ENCODE results near the gene TNFRSF11A.

TNFRSF11A gene

GRCh38 chr18:62368100-62368499 is 43.0 kb downstream of the TNFRSF11A start:
- Histone ChIP-seq H3K27me3 (no peaks in the 10 kb centered on the region), H3K36me3 (no peaks in the 10 kb centered on the region), H3K4me3 (ENCODE audit: low read depth, low read length) (no peak overlapping the region), H3K4me1 (no peaks in the 10 kb centered on the region), H3K9me3 (no peaks in the 10 kb centered on the region)
- TF ChIP-seq CTCF (IDR thresholded peaks at IDR 0.05; ENCODE audit: low read depth, low read length), result no peak
- DNase-seq, result no peak

- no peak for TF ChIP-seq CTCF (IDR thresholded peaks at IDR 0.05; ENCODE audit: low read depth, low read length)
- no peaks in the 10 kb centered on the region for H3K36me3 ChIP-seq
- no peaks in the 10 kb centered on the region for H3K27me3 ChIP-seq
- H3K9me3 ChIP-seq, result no peaks in the 10 kb centered on the region
- H3K4me1 ChIP-seq, result no peaks in the 10 kb centered on the region
- no peak overlapping the region for H3K4me3 ChIP-seq (ENCODE audit: low read depth, low read length)
- DNase-seq, result no peak
Measured at GRCh38 chr18:62369129-62369644, 44.1 kb downstream of the TNFRSF11A start.

GRCh38 chr18:62370366-62370765 is 45.3 kb downstream of the TNFRSF11A start:
- H3K36me3 ChIP-seq, result no peaks in the 10 kb centered on the region
- H3K9me3 ChIP-seq, result no peaks in the 10 kb centered on the region
- DNase-seq, result no peak
- H3K4me3 ChIP-seq (ENCODE audit: low read depth, low read length), result no peak overlapping the region
- no peaks in the 10 kb centered on the region for H3K27me3 ChIP-seq
- TF ChIP-seq CTCF (IDR thresholded peaks at IDR 0.05; ENCODE audit: low read depth, low read length), result no peak
- H3K4me1 ChIP-seq, result no peaks in the 10 kb centered on the region

- Histone ChIP-seq H3K4me3 (ENCODE audit: low read depth, low read length) (no peak overlapping the region), H3K4me1 (no peaks in the 10 kb centered on the region)
- no peak for TF ChIP-seq CTCF (IDR thresholded peaks at IDR 0.05; ENCODE audit: low read depth, low read length)
Measured at GRCh38 chr18:62371436-62371835, 46.3 kb downstream of the TNFRSF11A start.

GRCh38 chr18:62372156-62372555 is 47.0 kb downstream of the TNFRSF11A start:
- Histone ChIP-seq H3K4me3 (ENCODE audit: low read depth, low read length) (no peak overlapping the region), H3K9me3 (no peaks in the 10 kb centered on the region), H3K36me3 (no peaks in the 10 kb centered on the region), H3K4me1 (no peaks in the 10 kb centered on the region), H3K27me3 (no peaks in the 10 kb centered on the region)
- no peak for TF ChIP-seq CTCF (IDR thresholded peaks at IDR 0.05; ENCODE audit: low read depth, low read length)
- DNase-seq, result no peak

More at GRCh38 chr18:62371436-62371835, 46.3 kb downstream of the TNFRSF11A start:
- H3K27me3 ChIP-seq, result no peaks in the 10 kb centered on the region
- no peaks in the 10 kb centered on the region for H3K9me3 ChIP-seq
- no peaks in the 10 kb centered on the region for H3K36me3 ChIP-seq
- no peak for DNase-seq

GRCh38 chr18:62372882-62373281 is 47.8 kb downstream of the TNFRSF11A start:
- TF ChIP-seq CTCF (IDR thresholded peaks at IDR 0.05; ENCODE audit: low read depth, low read length), result no peak
- no peak overlapping the region for H3K4me3 ChIP-seq (ENCODE audit: low read depth, low read length)
- no peaks in the 10 kb centered on the region for H3K27me3 ChIP-seq
- H3K4me1 ChIP-seq, result no peaks in the 10 kb centered on the region
- no peak for DNase-seq
- H3K36me3 ChIP-seq, result no peaks in the 10 kb centered on the region
- no peaks in the 10 kb centered on the region for H3K9me3 ChIP-seq
